Peyer's patch (tissue), 4 donors: ENCODE measurements around the gene DDX49. TPM values are rescaled to one million over a fixed set of nuclear protein-coding genes. Genes with fewer than 3 reads are reported as not detected.

Source experiments
- DNase-seq, 3 donors: peaks; one replicate each; pipeline ENCODE4 v3.0.0-alpha.2; 2017 to 2019
- H3K27ac ChIP-seq, 4 donors: fragments of 200-600 bp; sonication (generic); one replicate each; pipeline ENCODE4 v1.5.1; 2016 to 2019
- H3K27me3 ChIP-seq, 2 donors: fragments of 200-600 bp; sonication (generic); one replicate each; pipeline ENCODE4 v1.5.1; 2019
- H3K36me3 ChIP-seq, 3 donors: fragments of 200-600 bp; sonication (generic); one replicate each; pipeline ENCODE4 v1.5.1; 2016 to 2019
- H3K4me1 ChIP-seq, 4 donors: fragments of 200-600 bp; sonication (generic); one replicate each; pipeline ENCODE4 v1.5.1; 2016 to 2019
- H3K4me3 ChIP-seq, 4 donors: fragments of 200-600 bp; sonication (generic); 1 replicate in 3 of 4; 2 replicates in 1 of 4; pipeline ENCODE4 v1.5.1; 2016 to 2019; ENCODE audit warnings: mild to moderate bottlenecking in 1 of 4
- H3K9me3 ChIP-seq, 4 donors: fragments of 200-600 bp; sonication (generic); one replicate each; pipeline ENCODE4 v1.5.1; 2016 to 2019; ENCODE audit warnings: mild to moderate bottlenecking in 1 of 4
- CTCF ChIP-seq, 6 experiments: fragments of 450-650 bp in 4 of 6; fragments of 200-600 bp in 2 of 6; sonication (generic) in 1 of 6; IDR thresholded peaks; one replicate each; pipeline ENCODE4 v1.5.1; 2017 to 2019; ENCODE audit warnings: antibody characterized with exemption in 6 of 6, mild to moderate bottlenecking in 3 of 6, moderate library complexity in 1 of 6
- POLR2A ChIP-seq, 2 donors: fragments of 450-650 bp; IDR thresholded peaks; one replicate each; pipeline ENCODE4 v1.5.1; 2017; ENCODE audit warnings: antibody characterized with exemption in 2 of 2, mild to moderate bottlenecking in 2 of 2, moderate library complexity in 2 of 2
- total RNA-seq, 4 donors: library from RNA; depleted of rRNA; stranded (reverse); fragments of >200 nt; gene quantifications; one replicate each; pipeline ENCODE4 v1.1.0, GENCODE V29; 2016

Gene DDX49
- total RNA-seq, 4 donors from 2014 or later, result 37.0 to 76.9 (median 47.1) TPM

DNA sequence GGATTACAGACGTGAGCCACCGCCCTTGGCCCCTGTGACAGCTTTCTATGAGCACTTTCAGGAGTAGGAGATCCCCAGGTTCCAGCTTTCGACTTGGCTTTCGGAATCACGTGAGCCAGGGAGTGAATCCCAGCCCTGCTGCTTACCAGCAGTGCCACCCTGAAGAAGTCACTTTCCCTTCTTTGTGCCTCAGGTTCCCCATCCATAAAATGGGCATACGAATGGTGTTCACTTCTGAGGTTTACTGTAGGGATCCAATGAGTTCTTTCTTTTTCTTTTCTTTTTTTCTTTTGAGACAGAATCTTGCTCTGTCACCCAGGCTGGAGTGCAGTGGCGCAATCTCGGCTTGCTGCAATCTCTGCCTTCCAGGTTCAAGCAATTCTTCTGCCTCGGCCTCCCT lies 25.8 kb downstream of the DDX49 start:
- no peak for DNase-seq
- H3K9me3 ChIP-seq, result no peaks in the 10 kb centered on the region
- TF ChIP-seq CTCF (IDR thresholded peaks at IDR 0.05), result no peak
- TF ChIP-seq POLR2A (IDR thresholded peaks at IDR 0.05), result no peak
- no peaks in the 10 kb centered on the region for H3K27me3 ChIP-seq
- no peak overlapping the region for H3K27ac ChIP-seq
- H3K36me3 ChIP-seq, result no peaks in the 10 kb centered on the region
- H3K4me3 ChIP-seq, result no peak overlapping the region
- H3K4me1 ChIP-seq, result peaks cover 0 to 10% (median 3%) of the 10 kb centered on the region in 4 donors

- no peak for DNase-seq
- TF ChIP-seq CTCF (IDR thresholded peaks at IDR 0.05) (no peak), POLR2A (IDR thresholded peaks at IDR 0.05) (no peak)
- Histone ChIP-seq H3K27me3 (no peaks in the 10 kb centered on the region), H3K4me1 (peaks cover 0 to 4% (median 0%) of the 10 kb centered on the region in 4 donors), H3K9me3 (no peaks in the 10 kb centered on the region), H3K27ac (no peak overlapping the region), H3K4me3 (no peak overlapping the region), H3K36me3 (no peaks in the 10 kb centered on the region)
Measured at GRCh38 chr19:18946335-18946734, 26.8 kb downstream of the DDX49 start.

DNA sequence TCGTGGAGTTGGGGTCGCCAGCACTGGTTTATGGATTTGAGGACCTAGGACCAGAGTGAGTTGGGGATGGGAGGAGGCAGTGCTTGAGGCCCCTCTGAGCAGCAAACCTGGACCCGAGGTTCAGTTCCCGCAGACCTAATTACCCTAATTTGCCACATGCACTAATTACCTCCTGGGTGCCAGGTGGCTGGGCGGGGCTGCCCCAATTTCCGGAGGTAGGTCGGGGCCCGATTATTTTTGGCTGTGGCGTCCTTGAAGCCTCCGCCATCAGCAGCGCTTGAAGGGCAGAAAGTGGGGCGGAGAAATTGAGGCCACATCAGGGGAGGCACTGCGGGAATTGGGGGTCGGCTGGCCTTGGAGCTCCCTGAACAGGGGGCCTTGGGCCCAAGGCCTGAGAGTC lies 27.4 kb downstream of the DDX49 start:
- Histone ChIP-seq H3K27ac (peak overlapping the region in 1 of 4 donors; percentile 31), H3K4me1 (no peaks in the 10 kb centered on the region), H3K36me3 (no peaks in the 10 kb centered on the region), H3K4me3 (no peak overlapping the region), H3K27me3 (no peaks in the 10 kb centered on the region), H3K9me3 (no peaks in the 10 kb centered on the region)
- DNase-seq, result peak in 2 of 3 donors; percentile 51 to 66
- TF ChIP-seq POLR2A (IDR thresholded peaks at IDR 0.05) (no peak), CTCF (IDR thresholded peaks at IDR 0.05) (no peak)

- no peak for TF ChIP-seq POLR2A (IDR thresholded peaks at IDR 0.05)
- no peak for TF ChIP-seq CTCF (IDR thresholded peaks at IDR 0.05)
- Histone ChIP-seq H3K4me3 (no peak overlapping the region), H3K36me3 (no peaks in the 10 kb centered on the region), H3K4me1 (no peaks in the 10 kb centered on the region), H3K27ac (peak overlapping the region in 1 of 4 donors; percentile 7), H3K9me3 (no peaks in the 10 kb centered on the region), H3K27me3 (no peaks in the 10 kb centered on the region)
- no peak for DNase-seq
Measured at GRCh38 chr19:18948075-18948975, 28.8 kb downstream of the DDX49 start.

DNA sequence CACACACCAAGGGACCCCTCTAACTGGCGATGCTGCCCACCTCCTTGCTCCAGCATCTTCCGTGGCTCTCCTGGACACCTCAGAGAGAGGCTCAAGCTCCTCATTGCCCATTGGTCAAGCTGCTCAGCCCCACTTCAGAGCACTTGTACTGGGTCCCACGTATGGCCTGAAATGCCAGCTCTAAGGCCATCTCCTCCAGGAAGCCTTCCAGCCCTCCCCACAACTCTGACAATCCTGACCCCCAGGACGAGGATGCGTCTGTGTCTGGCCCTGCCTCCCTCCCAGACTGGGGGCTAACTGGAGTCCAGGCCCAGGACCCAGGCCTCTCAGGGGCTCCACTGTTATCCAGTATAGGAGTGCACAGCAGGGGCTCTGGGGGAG lies 29.5 kb downstream of the DDX49 start:
- Histone ChIP-seq H3K27ac (no peak overlapping the region), H3K4me1 (no peaks in the 10 kb centered on the region), H3K36me3 (no peaks in the 10 kb centered on the region), H3K4me3 (no peak overlapping the region), H3K9me3 (no peaks in the 10 kb centered on the region), H3K27me3 (no peaks in the 10 kb centered on the region)
- TF ChIP-seq CTCF (IDR thresholded peaks at IDR 0.05) (no peak), POLR2A (IDR thresholded peaks at IDR 0.05) (no peak)
- no peak for DNase-seq
